ENCODE results near the gene KIF26B. TPM values are rescaled to one million over a fixed set of nuclear protein-coding genes. Genes with fewer than 3 reads are reported as not detected.
A peak's percentile ranks its signal among the peaks of the same experiment; 100 is the strongest.

Gene KIF26B
- total RNA-seq, 8 experiments from 2014 or later: 0.25 to 21.5 (median 10.2) TPM

DNA sequence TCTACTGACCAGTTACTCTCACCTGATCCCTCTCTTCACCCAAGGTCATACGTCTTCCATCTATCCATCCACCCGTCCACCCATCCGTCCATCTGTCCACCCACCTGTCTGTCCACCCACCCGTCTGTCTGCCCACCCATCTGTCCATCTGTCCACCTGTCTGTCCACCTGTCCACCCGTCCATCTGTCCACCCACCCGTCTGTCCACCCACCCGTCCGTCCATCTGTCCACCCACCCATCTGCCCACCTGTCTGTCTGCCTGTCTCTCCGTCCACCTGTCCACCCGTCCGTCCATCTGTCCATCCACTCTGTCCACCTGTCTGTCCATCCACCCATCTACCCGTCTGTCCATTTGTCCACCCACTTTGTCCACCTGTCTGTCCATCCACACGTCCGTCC is 11.8 kb upstream of the KIF26B start:
- Histone ChIP-seq H3K27ac (no peak overlapping the region), H3K4me3 (no peak overlapping the region), H3K4me1 (replicated peaks in 1 of 2) (no peaks in the 10 kb centered on the region)
- 87 to 100% (median 100%) methylated on average over 2 to 3 of the region's 14 CpGs; no CpG with 5 or more reads in 7 of the 10 experiments for WGBS, 10 experiments
- no peak for ATAC-seq (replicated peaks in 6 of 8)
- in situ Hi-C loops (cut with MboI; ENCODE audit: low pct_unique_long_range_greater_than_20kb in 2 of 9, low sequenced_read_pairs in 9 of 9, unreplicated experiment in 9 of 9): loop anchor here in 2 of 9 experiments (25.0 kb wide), 1 partner anchor 1344 kb away; no protein-coding TSS in a partner anchor

- Histone ChIP-seq H3K4me1 (replicated peaks in 1 of 2) (no peaks in the 10 kb centered on the region), H3K27ac (no peak overlapping the region), H3K4me3 (no peak overlapping the region)
- in situ Hi-C loops (cut with MboI; ENCODE audit: low pct_unique_long_range_greater_than_20kb in 2 of 9, low sequenced_read_pairs in 9 of 9, unreplicated experiment in 9 of 9): loop anchor here in 2 of 9 experiments (25.0 kb wide), 1 partner anchor 1343 kb away; no protein-coding TSS in a partner anchor
- no peak for ATAC-seq (replicated peaks in 6 of 8)
- 0 to 100% (median 90%) methylated on average over 1 to 8 of the region's 8 CpGs; no CpG with 5 or more reads in 3 of the 10 experiments for WGBS, 10 experiments
These were observed 10.9 kb upstream of the KIF26B start for GRCh38 chr1:245143849-245144248.

GRCh38 chr1:245148069-245148468 is 6.7 kb upstream of the KIF26B start:
- WGBS, 10 experiments: 40 to 97% (median 86%) methylated on average over 1 to 3 of the region's 3 CpGs; no CpG with 5 or more reads in 1 of the 10 experiments
- ATAC-seq (replicated peaks in 6 of 8): no peak
- in situ Hi-C loops (cut with MboI; ENCODE audit: low pct_unique_long_range_greater_than_20kb in 2 of 9, low sequenced_read_pairs in 9 of 9, unreplicated experiment in 9 of 9): loop anchor here in 2 of 9 experiments (25.0 kb wide), 1 partner anchor 1339 kb away; no protein-coding TSS in a partner anchor
- Histone ChIP-seq H3K4me3 (no peak overlapping the region), H3K4me1 (replicated peaks in 1 of 2) (no peaks in the 10 kb centered on the region), H3K27ac (no peak overlapping the region)

GRCh38 chr1:245148861-245149260 is 5.9 kb upstream of the KIF26B start:
- Histone ChIP-seq H3K4me3 (no peak overlapping the region), H3K27ac (no peak overlapping the region), H3K4me1 (replicated peaks in 1 of 2) (no peaks in the 10 kb centered on the region)
- in situ Hi-C loops (cut with MboI; ENCODE audit: low pct_unique_long_range_greater_than_20kb in 2 of 9, low sequenced_read_pairs in 9 of 9, unreplicated experiment in 9 of 9): loop anchor here in 2 of 9 experiments (25.0 kb wide), 1 partner anchor 1338 kb away; no protein-coding TSS in a partner anchor
- 35 to 100% (median 69%) methylated on average over 2 to 9 of the region's 9 CpGs for WGBS, 10 experiments
- peak in 2 of 8 experiments; percentile 26 to 74 for ATAC-seq (replicated peaks in 6 of 8)

DNA sequence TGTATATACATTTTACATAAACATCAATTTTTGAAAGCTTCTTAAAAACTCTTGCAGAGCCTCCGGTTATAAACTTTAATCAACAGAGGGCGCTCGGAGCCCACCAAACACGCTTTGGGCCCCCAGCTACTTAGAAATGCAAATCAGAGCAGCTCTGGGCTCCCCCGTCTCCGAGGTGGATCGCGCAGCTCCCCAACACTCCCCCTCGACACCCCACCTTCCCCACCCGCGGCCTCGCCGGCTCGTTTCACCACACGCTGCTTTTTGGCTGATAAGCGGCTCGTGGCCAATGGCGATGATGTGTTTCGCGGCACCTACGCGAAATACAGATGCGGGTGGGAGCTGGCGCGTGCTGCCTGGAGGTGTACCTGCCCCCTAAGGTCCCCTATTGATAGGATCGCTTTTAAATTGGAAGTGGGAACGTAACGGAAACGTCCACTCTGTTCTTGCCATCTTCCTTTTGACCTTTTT is 1.7 kb upstream of the KIF26B start:
- Histone ChIP-seq H3K4me1 (replicated peaks in 1 of 2) (peaks cover 0 to 5% of the 10 kb centered on the region in 2 donors), H3K27ac (peak overlapping the region; percentile 42 to 69), H3K4me3 (peak overlapping the region; percentile 60 to 75 (median 68))
- WGBS, 10 experiments: 0 to 3% (median 0%) methylated on average over 1 to 12 of the region's 29 CpGs; no CpG with 5 or more reads in 3 of the 10 experiments
- peak; percentile 7 to 35 (median 24) for ATAC-seq (replicated peaks in 6 of 8)
- in situ Hi-C loops (cut with MboI; ENCODE audit: low pct_unique_long_range_greater_than_20kb in 2 of 9, low sequenced_read_pairs in 9 of 9, unreplicated experiment in 9 of 9): loop anchor here (5.0 to 25.0 kb wide), 6 partner anchors 234 to 1342 kb away; no protein-coding TSS in a partner anchor

- ATAC-seq (replicated peaks in 6 of 8): peak in 7 of 8 experiments; percentile 3 to 64 (median 51)
- H3K27ac ChIP-seq: peak overlapping the region; percentile 42 to 69
- peaks cover 0 to 5% of the 10 kb centered on the region in 2 donors for H3K4me1 ChIP-seq (replicated peaks in 1 of 2)
- 0 to 3% (median 1%) methylated on average over 1 to 18 of the region's 76 CpGs; no CpG with 5 or more reads in 4 of the 10 experiments for WGBS, 10 experiments
- in situ Hi-C loops (cut with MboI; ENCODE audit: low pct_unique_long_range_greater_than_20kb in 2 of 9, low sequenced_read_pairs in 9 of 9, unreplicated experiment in 9 of 9): loop anchor here (5.0 to 25.0 kb wide), 6 partner anchors 234 to 1341 kb away; no protein-coding TSS in a partner anchor
- peak overlapping the region; percentile 60 to 75 (median 68) for H3K4me3 ChIP-seq
These were observed 995 bp upstream of the KIF26B start for GRCh38 chr1:245153552-245154428.

DNA sequence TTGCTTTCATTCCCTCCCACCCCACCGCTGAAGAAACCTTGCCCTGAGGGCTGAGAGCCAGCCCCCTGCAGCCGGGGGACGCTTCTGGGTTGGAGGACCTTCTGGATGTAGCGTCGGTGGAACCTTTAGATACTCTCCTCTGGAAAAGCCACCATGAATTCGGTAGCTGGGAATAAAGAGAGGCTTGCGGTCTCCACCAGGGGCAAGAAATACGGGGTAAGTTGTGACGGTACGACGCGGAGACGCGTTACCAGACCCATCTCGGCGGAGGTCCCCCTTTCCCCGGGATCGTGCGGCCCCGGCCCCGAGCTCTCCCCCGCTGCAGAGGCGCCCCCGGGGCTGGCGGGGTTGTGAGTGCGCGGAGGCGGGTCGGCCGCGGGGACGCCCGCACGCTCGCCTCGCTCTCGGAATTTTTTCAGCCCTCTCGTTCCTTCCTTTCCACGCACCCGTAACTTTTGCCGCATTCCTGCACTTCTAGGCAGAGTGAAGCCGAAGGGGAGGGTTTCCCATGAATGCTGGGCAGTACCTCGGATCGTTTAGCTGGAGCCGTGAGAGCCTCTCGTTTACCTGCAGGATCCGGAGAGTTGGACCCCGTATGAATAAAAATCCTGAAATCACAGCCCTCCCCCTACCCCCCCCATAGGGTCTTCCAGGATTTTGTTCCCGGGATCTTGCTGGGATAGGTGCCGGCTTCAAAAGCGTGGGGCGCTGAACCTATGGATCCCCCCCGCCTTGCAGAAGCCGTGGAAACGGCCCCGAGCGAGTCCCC is 671 bp downstream of the KIF26B start:
- in situ Hi-C loops (cut with MboI; ENCODE audit: low pct_unique_long_range_greater_than_20kb in 2 of 9, low sequenced_read_pairs in 9 of 9, unreplicated experiment in 9 of 9): loop anchor here (5.0 to 25.0 kb wide), 6 partner anchors 232 to 1339 kb away; no protein-coding TSS in a partner anchor
- WGBS, 10 experiments: 0 to 13% (median 3%) methylated on average over 3 to 4 of the region's 57 CpGs; no CpG with 5 or more reads in 6 of the 10 experiments
- ATAC-seq (replicated peaks in 6 of 8): peak in 1 of 8 experiments; percentile 5
- Histone ChIP-seq H3K4me1 (replicated peaks in 1 of 2) (peaks cover 0 to 5% of the 10 kb centered on the region in 2 donors), H3K4me3 (peak overlapping the region; percentile 60 to 75 (median 68)), H3K27ac (peak overlapping the region; percentile 42 to 69)

GRCh38 chr1:245156041-245156735 is 1.4 kb downstream of the KIF26B start:
- 0% methylated on average over 6 to 7 of the region's 74 CpGs; no CpG with 5 or more reads in 7 of the 10 experiments for WGBS, 10 experiments
- H3K27ac ChIP-seq: peak overlapping the region; percentile 42 to 69

GRCh38 chr1:245156736-245157505 is 2.1 kb downstream of the KIF26B start:
- Histone ChIP-seq H3K4me3 (peak overlapping the region; percentile 60 to 75 (median 68)), H3K27ac (peak overlapping the region; percentile 42 to 52), H3K4me1 (replicated peaks in 1 of 2) (peaks cover 0 to 5% of the 10 kb centered on the region in 2 donors)
- in situ Hi-C loops (cut with MboI; ENCODE audit: low pct_unique_long_range_greater_than_20kb in 2 of 9, low sequenced_read_pairs in 9 of 9, unreplicated experiment in 9 of 9): loop anchor here (5.0 to 25.0 kb wide), 6 partner anchors 230 to 1338 kb away; no protein-coding TSS in a partner anchor
- ATAC-seq (replicated peaks in 6 of 8): peak in 5 of 8 experiments; percentile 6 to 15 (median 12)
- WGBS, 10 experiments: 0 to 50% (median 25%) methylated on average over 3 to 17 of the region's 44 CpGs; no CpG with 5 or more reads in 2 of the 10 experiments

More at GRCh38 chr1:245156041-245156735, 1.4 kb downstream of the KIF26B start:
- peaks cover 0 to 5% of the 10 kb centered on the region in 2 donors for H3K4me1 ChIP-seq (replicated peaks in 1 of 2)
- in situ Hi-C loops (cut with MboI; ENCODE audit: low pct_unique_long_range_greater_than_20kb in 2 of 9, low sequenced_read_pairs in 9 of 9, unreplicated experiment in 9 of 9): loop anchor here (5.0 to 25.0 kb wide), 6 partner anchors 231 to 1339 kb away; no protein-coding TSS in a partner anchor
- peak overlapping the region; percentile 60 to 75 (median 68) for H3K4me3 ChIP-seq
- peak; percentile 65 to 88 (median 70) for ATAC-seq (replicated peaks in 6 of 8)

GRCh38 chr1:245158913-245159312 is 4.1 kb downstream of the KIF26B start:
- WGBS, 10 experiments: 60 to 100% (median 92%) methylated on average over 2 to 3 of the region's 3 CpGs; no CpG with 5 or more reads in 2 of the 10 experiments
- Histone ChIP-seq H3K4me3 (no peak overlapping the region), H3K27ac (no peak overlapping the region), H3K4me1 (replicated peaks in 1 of 2) (peaks cover 0 to 5% of the 10 kb centered on the region in 2 donors)
- in situ Hi-C loops (cut with MboI; ENCODE audit: low pct_unique_long_range_greater_than_20kb in 2 of 9, low sequenced_read_pairs in 9 of 9, unreplicated experiment in 9 of 9): loop anchor here (5.0 to 25.0 kb wide), 6 partner anchors 228 to 1336 kb away; no protein-coding TSS in a partner anchor
- no peak for ATAC-seq (replicated peaks in 6 of 8)

- no peak overlapping the region for H3K27ac ChIP-seq
- in situ Hi-C loops (cut with MboI; ENCODE audit: low pct_unique_long_range_greater_than_20kb in 2 of 9, low sequenced_read_pairs in 9 of 9, unreplicated experiment in 9 of 9): loop anchor here in 7 of 9 experiments (25.0 kb wide), 3 partner anchors 227 to 1327 kb away; no protein-coding TSS in a partner anchor
- WGBS, 10 experiments: 11 to 97% (median 80%) methylated on average over 2 to 5 of the region's 5 CpGs
- H3K4me1 ChIP-seq (replicated peaks in 1 of 2): peaks cover 0 to 5% of the 10 kb centered on the region in 2 donors
- H3K4me3 ChIP-seq: no peak overlapping the region
- no peak for ATAC-seq (replicated peaks in 6 of 8)
These were observed 5.5 kb downstream of the KIF26B start for GRCh38 chr1:245160288-245160687.

Measured in motor neuron (in vitro differentiated cells).